Measurements from ENCODE around the gene SPARC. TPM values are rescaled to one million over a fixed set of nuclear protein-coding genes. Genes with fewer than 3 reads are reported as not detected.

SPARC gene
- total and polyA plus RNA-seq, 5 donors, result 301 to 896 (median 492) TPM

DNA sequence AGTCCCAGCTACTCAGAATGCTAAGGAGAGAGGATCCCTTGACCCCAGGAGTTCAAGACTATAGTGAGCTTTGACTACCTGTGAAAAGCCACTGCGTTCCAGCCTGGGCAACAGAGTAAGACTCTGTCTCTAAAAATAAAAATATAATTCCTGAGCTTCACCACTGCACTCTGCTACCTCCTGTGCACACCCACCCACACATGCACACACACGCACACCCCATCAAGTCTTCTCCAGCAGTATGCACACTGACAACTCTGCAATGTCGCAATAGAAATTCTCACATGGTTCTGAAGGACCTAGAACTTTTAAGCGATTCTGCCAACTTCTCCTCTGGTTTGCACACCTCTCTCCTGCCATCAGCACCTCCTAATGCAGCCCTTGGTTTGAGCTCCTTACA lies 48.1 kb downstream of the SPARC start:
- no peak for DNase-seq
- H3K4me3 ChIP-seq (ENCODE audit: low read length), result no peak overlapping the region
- H3K27me3 ChIP-seq (ENCODE audit: control insufficient read depth, insufficient read depth), result no peaks in the 10 kb centered on the region
- H3K4me1 ChIP-seq (ENCODE audit: control insufficient read depth, insufficient read depth, low read length), result no peaks in the 10 kb centered on the region
- H3K27ac ChIP-seq (ENCODE audit: low read length), result no peak overlapping the region
- ATAC-seq, result no peak
- intact Hi-C loops (cut with DNase I), result no loop called here
- no peaks in the 10 kb centered on the region for H3K9me3 ChIP-seq (ENCODE audit: control insufficient read depth, low read length)
- WGBS, result 93% methylated on average over 4 of the region's 4 CpGs

DNA sequence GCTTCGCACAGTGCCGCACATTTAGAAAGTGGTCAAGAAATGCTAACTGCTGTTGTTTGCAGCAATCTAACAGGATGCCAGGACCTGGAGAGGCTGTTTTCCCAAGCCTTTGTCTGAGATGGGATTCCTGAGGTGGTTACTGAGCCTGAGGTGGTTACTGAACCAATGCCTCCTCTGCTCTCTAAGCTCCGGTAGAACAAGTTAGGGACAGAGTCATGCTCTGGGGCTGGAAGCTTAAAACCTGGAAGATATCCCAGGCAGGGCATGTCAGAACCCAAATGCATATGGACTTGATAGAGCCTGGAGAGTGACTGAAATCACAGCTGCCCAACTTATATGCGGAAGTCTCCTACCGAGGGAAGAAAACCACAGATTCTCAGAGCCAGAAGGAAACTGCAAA lies 49.0 kb downstream of the SPARC start:
- WGBS, result 75% methylated on average over 5 of the region's 5 CpGs
- no peaks in the 10 kb centered on the region for H3K4me1 ChIP-seq (ENCODE audit: control insufficient read depth, insufficient read depth, low read length)
- no peak overlapping the region for H3K27ac ChIP-seq (ENCODE audit: low read length)
- no peaks in the 10 kb centered on the region for H3K9me3 ChIP-seq (ENCODE audit: control insufficient read depth, low read length)
- no peak for DNase-seq
- intact Hi-C loops (cut with DNase I), result no loop called here
- no peaks in the 10 kb centered on the region for H3K27me3 ChIP-seq (ENCODE audit: control insufficient read depth, insufficient read depth)
- no peak overlapping the region for H3K4me3 ChIP-seq (ENCODE audit: low read length)
- no peak for ATAC-seq

DNA sequence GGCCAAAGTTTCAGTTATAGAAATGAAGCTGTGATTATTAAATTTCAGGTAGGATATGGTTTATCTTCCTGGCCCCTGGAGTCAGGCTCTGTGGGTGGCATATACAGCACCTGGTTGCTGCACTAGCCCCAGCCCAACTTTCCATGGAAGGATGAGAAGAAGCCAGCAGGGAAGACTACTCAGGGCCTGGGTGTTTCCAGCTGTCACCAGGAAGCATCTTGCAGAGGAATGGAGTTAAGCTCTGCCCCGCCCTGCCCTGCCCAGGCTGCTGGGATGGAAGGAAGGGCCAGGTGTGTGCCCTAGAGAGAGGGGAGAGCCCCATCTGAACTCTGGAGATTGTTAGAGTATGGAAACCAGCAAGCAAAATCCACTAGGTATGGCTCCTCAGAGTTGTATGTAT lies 52.8 kb downstream of the SPARC start:
- Histone ChIP-seq H3K27ac (ENCODE audit: low read length) (no peak overlapping the region), H3K4me1 (ENCODE audit: control insufficient read depth, insufficient read depth, low read length) (no peaks in the 10 kb centered on the region), H3K4me3 (ENCODE audit: low read length) (no peak overlapping the region), H3K9me3 (ENCODE audit: control insufficient read depth, low read length) (no peaks in the 10 kb centered on the region), H3K27me3 (ENCODE audit: control insufficient read depth, insufficient read depth) (no peaks in the 10 kb centered on the region)
- intact Hi-C loops (cut with DNase I), result no loop called here
- DNase-seq, result no peak
- no peak for ATAC-seq
- WGBS, result 89% methylated on average over 1 of the region's 1 CpG

DNA sequence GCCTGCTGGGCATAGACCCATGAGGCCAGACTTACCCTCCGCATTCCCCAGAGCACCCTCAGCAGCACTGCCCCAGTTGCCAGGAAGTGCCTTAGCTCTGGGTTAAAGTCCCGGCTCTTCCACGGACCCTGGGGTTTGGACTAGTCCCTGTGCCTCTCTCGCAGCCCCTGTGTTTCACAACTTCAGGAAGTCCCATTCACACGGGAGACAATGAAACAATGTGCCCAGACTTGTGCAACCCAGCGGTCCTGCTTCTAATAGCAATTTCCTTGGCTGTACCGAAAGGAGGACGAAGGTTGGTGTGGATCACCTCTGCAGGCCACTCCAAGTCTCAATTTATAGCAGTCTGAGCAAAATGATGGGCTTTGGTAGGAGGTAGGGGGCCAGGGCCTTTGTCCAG lies 53.8 kb downstream of the SPARC start:
- Histone ChIP-seq H3K27me3 (ENCODE audit: control insufficient read depth, insufficient read depth) (no peaks in the 10 kb centered on the region), H3K4me1 (ENCODE audit: control insufficient read depth, insufficient read depth, low read length) (peaks cover 2% of the 10 kb centered on the region), H3K27ac (ENCODE audit: low read length) (no peak overlapping the region), H3K9me3 (ENCODE audit: control insufficient read depth, low read length) (no peaks in the 10 kb centered on the region), H3K4me3 (ENCODE audit: low read length) (no peak overlapping the region)
- ATAC-seq (peak; percentile 22), DNase-seq (no peak)
- intact Hi-C loops (cut with DNase I), result no loop called here
- 79% methylated on average over 8 of the region's 8 CpGs for WGBS

DNA sequence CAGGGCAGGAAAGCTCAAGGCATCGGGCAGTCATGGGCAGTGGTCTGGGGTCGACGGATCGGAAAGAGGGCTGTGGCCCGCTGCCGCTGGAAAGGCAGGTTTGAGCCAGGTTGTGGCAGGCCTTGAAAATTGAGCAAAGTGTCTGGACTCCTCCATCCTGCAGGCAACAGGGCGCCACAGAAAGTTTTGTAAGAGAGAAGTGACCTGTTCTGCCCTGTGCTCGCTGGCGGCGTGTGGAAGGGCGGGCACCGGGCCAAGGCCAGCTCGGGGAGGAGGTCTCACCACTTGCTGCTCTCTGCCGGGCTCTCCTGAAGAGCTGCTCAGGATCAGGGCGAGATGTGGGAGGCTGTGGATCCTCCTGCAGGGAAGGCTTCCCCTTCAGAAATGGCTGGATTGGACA lies 54.2 kb downstream of the SPARC start:
- ATAC-seq, result peak; percentile 46 to 66
- Histone ChIP-seq H3K4me3 (ENCODE audit: low read length) (no peak overlapping the region), H3K9me3 (ENCODE audit: control insufficient read depth, low read length) (no peaks in the 10 kb centered on the region), H3K27me3 (ENCODE audit: control insufficient read depth, insufficient read depth) (no peaks in the 10 kb centered on the region), H3K27ac (ENCODE audit: low read length) (no peak overlapping the region), H3K4me1 (ENCODE audit: control insufficient read depth, insufficient read depth, low read length) (peaks cover 6% of the 10 kb centered on the region)
- 61% methylated on average over 15 of the region's 15 CpGs for WGBS
- intact Hi-C loops (cut with DNase I), result no loop called here
- DNase-seq, result peak; percentile 44 to 82 (median 74)

DNA sequence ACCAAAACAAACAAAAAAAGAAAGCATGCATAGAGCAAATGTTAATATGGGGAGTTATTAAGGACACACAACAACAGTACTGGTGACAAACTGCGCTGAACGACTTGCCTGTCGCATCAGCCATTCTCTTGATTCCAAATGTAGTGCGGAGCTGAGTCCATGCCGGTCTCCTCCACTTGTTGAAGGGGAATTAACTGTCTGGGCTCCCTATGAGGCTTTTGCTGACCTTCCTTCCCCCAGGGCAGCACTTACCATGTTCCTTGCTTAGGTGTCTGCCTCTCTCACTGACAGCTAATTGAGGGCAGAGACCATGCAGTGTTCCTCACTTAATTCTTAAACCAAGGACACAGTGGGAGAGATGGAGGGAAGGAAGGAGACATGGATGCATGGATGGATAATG lies 54.8 kb downstream of the SPARC start:
- Histone ChIP-seq H3K4me1 (ENCODE audit: control insufficient read depth, insufficient read depth, low read length) (peaks cover 7% of the 10 kb centered on the region), H3K27ac (ENCODE audit: low read length) (no peak overlapping the region), H3K27me3 (ENCODE audit: control insufficient read depth, insufficient read depth) (no peaks in the 10 kb centered on the region), H3K4me3 (ENCODE audit: low read length) (no peak overlapping the region), H3K9me3 (ENCODE audit: control insufficient read depth, low read length) (no peaks in the 10 kb centered on the region)
- WGBS, result 89% methylated on average over 5 of the region's 5 CpGs
- intact Hi-C loops (cut with DNase I), result no loop called here
- ATAC-seq, result no peak
- no peak for DNase-seq

DNA sequence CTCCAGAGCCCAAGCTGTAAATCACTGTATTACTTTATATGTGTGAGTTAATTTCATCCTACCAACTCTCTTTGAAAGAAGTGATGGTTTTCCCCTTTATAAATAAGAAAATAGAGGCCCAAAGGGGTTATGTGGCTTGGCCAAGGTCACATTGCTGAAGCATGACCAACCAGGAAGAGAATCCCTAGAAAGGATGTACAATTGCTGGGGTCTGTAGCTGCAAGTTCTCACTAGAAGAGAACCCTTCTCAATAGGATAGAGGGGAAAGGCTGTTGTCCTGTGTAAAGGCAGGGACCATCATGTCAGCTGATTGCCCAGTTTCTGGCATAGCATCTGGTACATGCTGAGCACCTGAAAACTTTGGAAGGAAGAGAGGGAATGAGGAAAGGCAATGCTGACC lies 56.6 kb downstream of the SPARC start:
- DNase-seq (no peak), ATAC-seq (no peak)
- H3K27me3 ChIP-seq (ENCODE audit: control insufficient read depth, insufficient read depth), result no peaks in the 10 kb centered on the region
- no peak overlapping the region for H3K4me3 ChIP-seq (ENCODE audit: low read length)
- intact Hi-C loops (cut with DNase I), result no loop called here
- peaks cover 7% of the 10 kb centered on the region for H3K4me1 ChIP-seq (ENCODE audit: control insufficient read depth, insufficient read depth, low read length)
- H3K9me3 ChIP-seq (ENCODE audit: control insufficient read depth, low read length), result no peaks in the 10 kb centered on the region
- no peak overlapping the region for H3K27ac ChIP-seq (ENCODE audit: low read length)

DNA sequence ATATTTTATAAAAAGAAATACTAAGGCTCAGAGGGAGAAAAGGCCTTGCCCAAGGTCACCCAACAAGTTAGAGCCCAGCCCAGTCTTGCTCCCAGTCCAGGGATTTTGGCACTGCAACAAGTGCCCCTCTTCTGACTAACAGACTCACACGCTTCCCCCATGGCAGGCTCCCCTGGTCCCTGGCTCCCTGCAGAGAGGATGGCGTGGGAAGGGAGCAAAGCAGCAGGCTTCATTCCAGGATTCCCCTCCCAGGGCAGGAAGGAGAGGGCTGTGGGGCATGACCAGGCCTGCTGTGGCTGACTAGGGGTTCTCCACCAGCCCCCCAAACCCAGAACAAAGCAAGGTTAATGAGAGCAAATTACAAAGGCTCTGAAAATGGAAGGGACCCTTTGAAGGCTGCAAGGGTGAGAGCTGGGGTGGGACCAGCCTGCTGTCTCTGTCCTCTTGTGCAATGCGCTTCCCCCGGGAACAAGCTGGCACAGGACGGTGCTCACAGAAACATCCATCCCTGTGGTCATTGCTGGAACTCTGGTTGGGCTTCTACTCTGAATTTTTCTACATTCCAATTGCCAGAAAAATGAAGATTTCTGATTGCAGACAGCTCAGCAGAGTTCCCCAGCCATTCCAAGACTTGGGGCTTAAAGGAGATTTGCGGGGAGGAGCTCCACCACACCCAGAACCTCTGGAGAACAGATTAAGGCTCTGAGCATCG lies 58.4 kb downstream of the SPARC start:
- peak overlapping the region; percentile 37 for H3K27ac ChIP-seq (ENCODE audit: low read length)
- DNase-seq, result peak; percentile 68 to 85 (median 82)

DNA sequence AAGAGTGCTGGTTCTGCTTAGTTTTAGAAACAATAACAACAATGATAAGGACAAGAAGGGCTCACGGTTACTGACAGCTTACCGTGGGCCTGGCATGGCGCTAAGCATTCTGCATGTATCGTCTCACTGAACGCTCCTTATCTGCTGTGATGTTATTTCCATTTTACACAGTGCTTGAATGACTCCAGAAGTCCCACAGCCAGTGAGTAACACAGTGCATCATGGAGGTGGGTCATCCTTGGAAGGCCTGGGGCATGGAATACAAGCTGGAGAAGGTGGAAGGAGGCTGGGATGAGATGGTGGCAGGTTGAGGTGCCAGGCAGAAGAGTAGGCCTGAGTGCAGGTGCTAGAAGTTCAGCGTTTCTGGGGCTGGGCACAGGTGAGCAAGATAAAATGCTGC lies 59.1 kb downstream of the SPARC start:
- 35% methylated on average over 6 of the region's 6 CpGs for WGBS

More for the DNA sequence above, 58.4 kb downstream of the SPARC start:
- H3K4me1 ChIP-seq (ENCODE audit: control insufficient read depth, insufficient read depth, low read length), result peaks cover 9% of the 10 kb centered on the region
- 54% methylated on average over 7 of the region's 7 CpGs for WGBS
- no peaks in the 10 kb centered on the region for H3K27me3 ChIP-seq (ENCODE audit: control insufficient read depth, insufficient read depth)
- no peaks in the 10 kb centered on the region for H3K9me3 ChIP-seq (ENCODE audit: control insufficient read depth, low read length)
- intact Hi-C loops (cut with DNase I), result no loop called here
- peak; percentile 51 to 71 for ATAC-seq
- H3K4me3 ChIP-seq (ENCODE audit: low read length), result no peak overlapping the region

DNA sequence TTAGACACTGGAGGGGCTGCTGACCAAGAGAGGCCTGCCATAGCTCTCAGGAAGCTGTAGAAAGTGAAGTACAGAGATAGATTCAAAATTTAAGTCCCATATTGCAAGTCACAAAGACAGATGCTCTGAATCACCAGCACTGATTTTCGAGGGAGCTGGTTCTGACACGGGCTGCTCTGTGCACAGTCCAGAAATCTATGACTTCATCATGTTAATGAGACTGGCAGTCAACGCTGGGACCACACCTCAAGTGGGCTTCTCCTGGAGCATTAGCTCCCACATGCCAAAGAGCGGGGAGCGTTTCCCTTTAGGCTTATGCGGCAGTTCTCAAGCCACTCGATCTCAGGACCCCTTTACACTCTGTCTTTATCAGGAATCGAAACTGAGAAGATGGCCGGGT lies 61.4 kb downstream of the SPARC start:
- no peak for ATAC-seq
- Histone ChIP-seq H3K27me3 (ENCODE audit: control insufficient read depth, insufficient read depth) (no peaks in the 10 kb centered on the region), H3K9me3 (ENCODE audit: control insufficient read depth, low read length) (no peaks in the 10 kb centered on the region), H3K27ac (ENCODE audit: low read length) (no peak overlapping the region), H3K4me3 (ENCODE audit: low read length) (no peak overlapping the region), H3K4me1 (ENCODE audit: control insufficient read depth, insufficient read depth, low read length) (peaks cover 13% of the 10 kb centered on the region)
- WGBS, result 75% methylated on average over 9 of the region's 9 CpGs
- intact Hi-C loops (cut with DNase I), result no loop called here
- no peak for DNase-seq

More for the DNA sequence above, 59.1 kb downstream of the SPARC start:
- no peak for DNase-seq
- no peaks in the 10 kb centered on the region for H3K9me3 ChIP-seq (ENCODE audit: control insufficient read depth, low read length)
- peaks cover 13% of the 10 kb centered on the region for H3K4me1 ChIP-seq (ENCODE audit: control insufficient read depth, insufficient read depth, low read length)
- intact Hi-C loops (cut with DNase I), result no loop called here
- H3K4me3 ChIP-seq (ENCODE audit: low read length), result no peak overlapping the region
- peak overlapping the region; percentile 56 for H3K27ac ChIP-seq (ENCODE audit: low read length)
- no peaks in the 10 kb centered on the region for H3K27me3 ChIP-seq (ENCODE audit: control insufficient read depth, insufficient read depth)
- ATAC-seq, result no peak

DNA sequence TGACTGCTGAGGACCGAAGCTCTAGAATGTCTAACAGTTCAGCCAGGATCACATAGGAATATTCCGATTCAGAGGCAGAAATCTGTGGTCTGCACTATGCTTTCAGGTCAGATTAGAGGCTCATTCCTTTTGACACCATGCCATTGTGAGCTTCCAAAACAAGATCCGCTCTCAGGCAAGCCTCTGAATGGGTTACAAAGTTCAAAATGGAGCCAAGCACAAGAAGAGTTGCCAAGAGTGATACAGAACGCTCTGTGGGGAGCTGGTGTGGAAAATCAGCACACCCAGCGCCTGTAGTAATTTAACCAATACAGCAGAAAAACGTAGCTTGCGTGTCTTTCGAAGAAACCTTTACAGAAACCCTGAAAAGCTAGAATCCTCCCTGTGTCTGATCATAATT lies 62.2 kb downstream of the SPARC start:
- Histone ChIP-seq H3K4me3 (ENCODE audit: low read length) (no peak overlapping the region), H3K27ac (ENCODE audit: low read length) (peak overlapping the region; percentile 2), H3K27me3 (ENCODE audit: control insufficient read depth, insufficient read depth) (no peaks in the 10 kb centered on the region), H3K9me3 (ENCODE audit: control insufficient read depth, low read length) (no peaks in the 10 kb centered on the region), H3K4me1 (ENCODE audit: control insufficient read depth, insufficient read depth, low read length) (peaks cover 13% of the 10 kb centered on the region)
- WGBS, result 31% methylated on average over 8 of the region's 8 CpGs
- peak in 1 of 3 donors; percentile 52 for DNase-seq
- peak; percentile 77 to 79 for ATAC-seq
- intact Hi-C loops (cut with DNase I), result no loop called here

All from right cardiac atrium (tissue), 5 donors.